ENCODE results near the gene SHMT1.
"Not testable (repeated sequence)": the region's sequence is repeated elsewhere in the genome, so short reads cannot be mapped to it uniquely, and the experiment has no call there.

Gene SHMT1

DNA sequence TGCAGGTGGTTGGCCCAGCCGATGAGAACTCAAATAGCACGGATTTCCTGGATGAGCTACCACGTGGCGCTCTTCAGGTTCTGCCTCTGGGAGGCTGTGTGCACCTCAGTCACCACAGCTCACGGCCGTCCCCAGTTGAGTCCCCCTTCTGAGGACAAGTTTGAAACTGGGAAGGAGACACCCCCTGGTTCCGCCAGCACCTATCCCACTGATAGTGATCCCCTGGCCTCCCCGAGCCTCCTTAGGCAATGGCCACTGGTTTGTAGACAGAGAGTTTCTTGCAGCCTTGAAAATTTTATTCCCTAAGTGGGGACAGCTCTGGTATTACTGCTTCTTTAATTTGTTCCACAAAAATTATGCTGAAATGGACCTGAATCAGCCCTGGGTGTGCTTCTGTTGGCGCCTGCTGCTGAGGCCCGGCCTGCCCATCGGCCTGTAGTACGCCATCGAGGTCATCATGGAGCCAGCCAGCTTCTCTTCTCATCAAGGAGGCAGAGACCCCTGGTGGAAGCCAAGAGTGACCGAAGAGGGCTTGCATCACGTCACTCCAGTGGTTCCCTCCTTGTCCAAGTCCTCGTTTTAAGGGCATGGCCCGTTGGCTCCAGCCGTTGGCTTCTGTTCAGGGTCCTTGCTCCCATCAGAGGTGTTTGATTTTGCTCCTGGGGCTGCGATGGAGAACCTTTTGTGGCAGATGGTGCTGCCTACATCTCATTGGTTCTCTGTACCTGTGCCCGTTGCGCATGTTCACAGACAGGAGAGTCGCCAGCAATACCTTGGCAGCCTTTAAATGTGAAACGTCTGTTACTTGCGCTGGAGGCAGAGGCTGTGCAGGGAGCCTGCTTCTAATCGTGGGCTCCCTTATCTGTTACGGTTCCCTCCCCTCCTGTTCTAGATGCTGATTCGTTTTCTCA is 39.0 kb downstream of the SHMT1 start:
- DNase-seq: no peak

DNA sequence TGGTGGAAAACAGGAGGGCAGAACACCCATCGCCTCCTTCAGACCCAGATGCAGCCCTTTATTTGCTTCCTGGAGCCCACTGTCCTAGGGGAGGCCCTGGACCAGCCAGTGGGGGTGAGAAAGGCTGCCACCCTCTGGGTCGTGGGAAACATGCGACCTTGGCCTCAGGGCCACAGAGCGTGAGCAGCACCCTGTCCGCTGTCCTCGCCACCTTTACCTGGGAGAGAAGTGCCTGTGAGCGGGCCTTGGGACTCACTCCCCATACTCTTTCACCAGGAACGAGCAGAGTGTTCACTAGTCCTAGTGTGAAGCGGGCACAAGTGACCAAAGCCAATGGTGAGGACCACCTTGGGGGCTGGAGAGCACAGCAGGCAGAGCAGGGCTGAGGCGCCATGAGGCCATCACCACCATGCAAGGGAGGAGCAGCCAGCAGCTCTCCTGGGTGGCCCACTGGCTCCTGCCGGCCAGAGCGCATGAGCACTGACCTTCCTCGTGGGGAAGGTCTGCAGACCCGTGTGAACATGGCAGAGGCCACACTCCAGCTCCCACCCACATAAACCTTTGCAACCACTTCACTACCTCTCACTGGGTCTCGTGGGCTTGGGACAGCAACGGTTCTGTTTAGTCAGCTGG is 39.7 kb downstream of the SHMT1 start:
- no peak for DNase-seq

GRCh38 chr17:18323007-18323406 is 40.3 kb downstream of the SHMT1 start:
- DNase-seq: no peak

DNA sequence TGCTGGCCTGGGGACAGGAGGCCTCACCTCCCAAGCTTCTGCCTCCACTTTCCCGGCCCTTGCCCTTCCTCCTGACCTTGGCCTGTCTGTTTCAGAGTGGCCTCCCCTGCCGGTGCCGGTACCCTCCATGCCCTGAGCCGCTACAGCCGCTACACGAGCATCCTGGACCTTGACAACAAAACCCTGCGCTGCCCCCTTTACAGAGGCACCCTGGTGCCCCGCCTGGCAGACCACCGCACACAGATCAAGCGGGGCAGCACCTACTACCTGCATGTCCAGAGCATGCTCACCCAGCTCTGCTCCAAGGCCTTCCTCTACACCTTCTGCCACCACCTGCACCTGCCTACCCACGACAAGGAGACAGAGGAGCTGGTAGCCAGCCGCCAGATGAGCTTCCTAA is 40.8 kb downstream of the SHMT1 start:
- DNase-seq: no peak

GRCh38 chr17:18321309-18321708 is 42.0 kb downstream of the SHMT1 start:
- no peak for DNase-seq

DNA sequence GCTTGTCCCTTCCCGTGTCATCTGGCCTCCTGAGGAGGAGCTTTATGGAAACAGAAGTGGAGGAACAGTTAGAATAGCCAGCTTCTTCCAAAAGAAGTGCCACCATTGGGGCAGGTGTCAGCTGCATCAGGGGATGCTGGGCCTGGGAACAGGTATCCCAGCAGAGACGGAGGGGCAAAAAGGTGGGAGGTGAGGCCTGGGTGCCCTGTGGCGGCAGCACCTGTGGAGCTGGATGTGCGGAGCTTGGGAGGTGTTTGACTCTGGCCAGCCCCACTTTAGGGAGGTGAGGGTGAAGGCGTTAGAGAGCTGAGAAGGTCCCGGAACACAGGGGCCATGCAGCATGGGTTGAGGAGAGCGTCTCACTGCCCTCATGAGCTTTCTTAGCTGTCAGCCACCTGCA is 43.0 kb downstream of the SHMT1 start:
- DNase-seq: no peak

DNA sequence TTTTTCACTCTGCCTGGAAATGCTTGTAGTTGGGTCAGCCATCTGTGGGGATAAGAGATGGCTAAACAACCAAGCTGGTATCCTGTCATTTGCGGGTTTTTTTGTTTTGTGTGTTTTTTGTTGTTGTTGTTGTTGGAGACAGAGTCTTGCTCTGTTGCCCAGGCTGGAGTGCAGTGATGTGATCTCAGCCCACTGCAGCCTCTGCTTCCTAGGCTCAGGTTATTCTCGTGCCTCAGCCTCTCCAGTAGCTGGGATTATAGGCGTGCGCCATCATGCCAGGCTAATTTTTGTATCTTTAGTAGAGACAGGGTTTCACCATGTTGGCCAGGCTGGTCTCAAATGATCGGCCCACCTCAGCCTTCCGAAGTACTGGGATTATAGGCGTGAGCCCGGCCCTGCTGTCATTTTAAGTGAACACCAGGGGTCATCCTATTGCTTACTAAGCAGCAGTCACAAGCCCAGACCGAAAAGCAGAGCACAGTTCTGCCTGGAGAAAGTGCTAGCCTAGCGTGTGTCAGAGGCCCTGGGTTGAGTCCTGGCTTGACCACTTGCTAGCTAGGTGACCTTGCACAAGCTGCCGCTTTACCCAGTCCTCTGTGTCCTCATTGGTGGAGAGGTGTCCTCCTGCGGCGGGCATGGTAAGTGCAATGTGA is 43.6 kb downstream of the SHMT1 start:
- DNase-seq: peak; percentile 39 to 69 (median 56)

DNA sequence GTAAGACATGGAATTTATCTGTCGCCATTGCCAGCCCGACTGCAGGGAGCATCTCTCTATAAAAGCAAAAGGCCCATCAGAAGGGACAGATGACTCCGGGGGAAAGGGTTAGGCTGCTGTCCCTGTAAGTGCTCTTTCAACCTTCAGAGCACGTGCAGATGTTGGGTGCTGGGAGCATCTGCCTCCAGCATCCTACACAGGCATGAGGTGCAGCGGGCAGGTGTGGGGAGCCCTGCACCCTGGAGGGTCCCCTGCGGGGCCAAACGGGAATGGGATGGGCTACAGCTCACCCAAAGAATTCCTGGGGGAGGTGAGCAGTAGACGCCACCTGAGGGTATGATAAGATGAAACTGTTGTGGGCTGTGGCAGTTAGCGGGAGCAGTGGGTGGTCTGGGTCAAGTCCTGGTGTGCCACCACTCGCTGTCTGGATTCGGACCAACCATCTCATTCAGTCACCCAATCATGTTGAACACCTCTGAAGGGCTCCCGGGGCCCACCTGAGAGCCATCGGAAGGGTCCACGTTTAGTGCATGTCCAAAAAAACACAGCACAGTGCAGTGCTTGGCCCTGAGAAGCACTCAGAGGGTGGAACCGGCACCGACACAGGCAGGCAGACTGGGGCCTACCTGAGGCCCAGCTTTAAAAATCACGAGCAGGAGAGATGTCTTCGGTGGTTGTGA is 44.4 kb downstream of the SHMT1 start:
- DNase-seq: no peak

GRCh38 chr17:18318117-18318516 is 45.2 kb downstream of the SHMT1 start:
- peak; percentile 17 to 56 (median 34) for DNase-seq

- no peak for DNase-seq
These were observed 47.4 kb downstream of the SHMT1 start for GRCh38 chr17:18315961-18316360.

- DNase-seq: peak; percentile 69 to 82 (median 72)
These were observed 47.8 kb downstream of the SHMT1 start for GRCh38 chr17:18315562-18315922.

DNA sequence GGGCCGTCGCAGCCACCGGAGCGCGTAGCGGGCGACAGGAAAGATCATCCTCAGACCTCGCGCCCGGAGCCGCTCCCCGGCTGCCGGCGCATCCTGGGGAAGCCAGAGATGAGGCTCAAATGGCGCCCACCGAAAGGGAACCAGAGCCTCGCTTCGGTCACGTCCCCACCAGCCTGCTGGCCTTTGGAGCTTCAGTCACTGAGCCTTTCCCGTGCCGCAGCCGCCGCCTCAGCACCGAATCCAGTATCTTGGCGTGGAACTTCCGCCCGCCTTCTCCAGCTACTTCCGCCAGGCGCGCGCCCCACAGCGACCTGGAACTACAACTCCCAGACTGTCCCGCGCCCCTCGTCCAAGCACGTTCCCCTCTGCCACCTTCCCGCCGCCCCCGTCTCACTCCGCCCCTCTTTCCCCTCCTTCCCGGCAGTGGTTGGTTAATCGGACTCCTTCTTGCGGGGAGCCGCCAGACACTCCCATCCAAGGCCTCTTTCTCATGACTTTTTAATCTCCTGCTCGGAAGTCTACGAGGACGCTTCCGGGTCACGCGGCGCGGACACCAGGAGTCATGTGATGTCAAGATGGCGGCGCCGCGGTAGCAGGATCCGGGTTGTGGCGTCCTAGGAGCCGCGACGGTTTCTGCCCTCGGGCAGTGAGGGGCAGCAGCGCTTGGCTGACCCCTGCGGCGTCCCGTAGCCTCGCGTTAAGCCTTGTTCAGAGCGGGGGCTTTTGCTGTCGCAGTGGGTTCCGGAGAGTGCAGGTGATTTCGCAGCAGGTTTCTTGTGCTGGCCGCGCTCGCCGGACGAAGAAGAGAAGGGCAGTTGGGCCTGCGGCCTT is 48.4 kb downstream of the SHMT1 start, which contains the start of the genes SMCR8 and TOP3A:
Gene SMCR8 (plus strand): TSS at position 563 of the 831 bp plus-strand sequence. CDS start 497 bp downstream, outside the sequence.
Gene TOP3A (minus strand): TSS at position 264 of the 831 bp plus-strand sequence. CDS start 216 bp downstream, at position 48.
- DNase-seq: peak; percentile 97 to 99 (median 98)

GRCh38 chr17:18314059-18314730 is 49.2 kb downstream of the SHMT1 start:
- peak in 3 of 4 experiments; percentile 16 to 36 (median 23) for DNase-seq

GRCh38 chr17:18309202-18309601 is 54.1 kb downstream of the SHMT1 start:
- no peak for DNase-seq

DNA sequence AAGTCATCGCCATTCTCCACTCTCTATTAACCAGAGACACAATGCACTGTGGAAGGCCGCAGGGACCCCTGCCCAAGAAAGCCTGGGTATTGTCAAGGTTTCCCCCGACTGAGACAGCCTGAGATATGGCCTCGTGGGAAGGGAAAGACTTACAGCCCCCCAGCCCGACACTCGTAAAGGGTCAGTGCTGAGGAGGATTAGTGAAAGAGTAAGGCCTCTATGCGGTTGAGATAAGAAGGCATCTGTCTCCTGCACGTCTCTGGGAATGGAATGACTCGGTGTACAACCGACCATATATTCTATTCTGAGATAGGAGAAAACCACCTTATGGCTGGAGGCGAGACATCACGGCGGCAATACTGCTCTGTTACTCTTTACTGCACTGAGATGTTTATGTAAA is 60.1 kb downstream of the SHMT1 start:
- not testable (repeated sequence) for DNase-seq

DNA sequence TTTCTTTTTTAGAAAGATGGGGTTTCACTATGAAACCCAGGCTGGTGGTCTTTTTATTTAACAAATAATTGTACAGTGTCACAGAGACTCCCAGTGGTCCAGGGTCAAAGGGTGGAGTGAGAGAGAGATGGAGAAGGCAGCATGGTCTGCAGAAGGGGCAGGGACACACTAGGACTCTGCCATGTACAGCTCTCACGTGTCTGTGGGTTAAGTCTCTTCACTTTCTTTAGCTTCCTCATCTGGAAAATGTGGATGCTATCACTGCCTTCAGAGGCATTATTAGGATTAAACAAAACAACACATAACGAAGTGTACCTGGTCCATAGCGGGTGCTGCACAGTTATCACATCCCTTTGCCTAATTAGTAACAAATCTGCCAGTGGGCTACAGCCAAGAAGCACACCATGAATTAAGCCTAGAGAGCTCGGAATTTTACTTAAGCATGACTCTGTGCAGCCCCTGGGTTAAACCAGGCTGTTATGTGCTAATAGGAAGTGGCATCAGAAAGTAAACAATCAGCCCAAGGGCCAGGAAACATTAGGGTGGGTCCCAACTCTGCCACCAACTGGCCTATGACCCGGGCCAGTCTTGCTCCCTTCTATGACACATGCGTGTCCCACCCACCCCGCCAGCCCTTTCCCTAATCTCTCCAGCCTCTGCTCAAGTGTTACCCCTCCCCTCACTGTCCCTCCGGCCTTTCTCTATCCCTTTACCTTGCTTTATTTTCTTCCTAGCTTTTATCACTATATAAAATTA is 62.4 kb downstream of the SHMT1 start:
- peak; percentile 19 to 59 (median 44) for DNase-seq

DNA sequence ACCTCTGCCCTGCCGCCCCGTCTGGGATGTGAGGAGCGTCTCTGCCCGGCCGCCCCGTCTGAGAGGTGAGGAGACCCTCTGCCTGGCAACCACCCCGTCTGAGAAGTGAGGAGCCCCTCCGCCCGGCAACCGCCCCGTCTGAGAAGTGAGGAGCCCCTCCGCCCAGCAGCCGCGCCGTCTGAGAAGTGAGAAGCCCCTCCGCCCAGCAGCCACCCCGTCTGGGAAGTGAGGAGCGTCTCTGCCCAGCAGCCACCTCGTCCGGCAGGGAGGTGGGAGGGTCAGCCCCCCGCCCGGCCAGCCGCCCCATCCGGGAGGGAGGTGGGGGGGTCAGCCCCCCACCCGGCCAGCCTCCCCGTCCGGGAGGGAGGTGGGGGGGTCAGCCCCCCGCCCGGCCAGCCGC is 65.3 kb downstream of the SHMT1 start:
- DNase-seq: not testable (repeated sequence)

DNA sequence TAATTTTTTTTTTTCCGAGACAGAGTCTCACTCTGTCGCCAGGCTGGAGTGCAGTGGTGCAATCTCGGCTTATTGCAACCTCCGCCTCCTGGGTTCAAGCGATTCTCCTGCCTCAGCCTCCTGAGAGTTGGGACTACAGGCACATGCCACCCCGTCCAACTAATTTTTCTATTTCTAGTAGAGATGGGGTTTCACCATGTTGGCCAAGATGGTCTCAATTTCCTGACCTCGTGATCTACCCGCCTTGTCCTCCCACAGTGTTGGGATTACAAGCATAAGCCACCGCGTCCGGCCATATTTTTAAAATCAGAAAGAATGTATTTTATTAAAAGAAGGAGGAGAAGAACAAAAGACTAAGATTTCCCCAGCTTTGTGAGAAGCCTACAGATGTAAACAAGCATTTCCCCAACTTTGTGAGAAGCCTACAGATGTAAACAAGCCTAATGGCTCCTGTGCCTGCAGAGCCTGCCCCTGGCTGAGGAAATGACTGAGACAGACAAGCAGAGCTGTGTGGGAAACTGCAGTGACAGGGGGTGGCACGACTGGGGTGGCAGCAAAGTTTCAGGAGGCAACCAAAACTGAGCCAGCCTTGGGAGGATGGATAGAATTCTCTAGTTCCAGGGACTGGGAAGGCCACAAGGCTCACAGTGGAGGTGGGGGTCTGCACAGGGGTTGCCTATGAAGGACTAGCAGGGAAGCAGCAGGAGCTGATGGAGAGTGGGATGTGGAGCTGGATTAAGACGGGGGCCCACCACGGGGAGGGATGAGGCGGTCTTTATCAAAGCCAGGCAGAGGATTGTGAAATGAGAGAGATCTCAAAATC is 71.4 kb downstream of the SHMT1 start:
- no peak for DNase-seq

- no peak for DNase-seq
These were observed 78.1 kb downstream of the SHMT1 start for GRCh38 chr17:18285296-18285695.

Data from suppressor macrophage (primary cell).